Muscle layer of duodenum (tissue), 2 donors: ENCODE results near the gene CLSTN2.

Source experiments
- H3K27ac ChIP-seq: one replicate; pipeline ENCODE4 v1.7.0; 2013; ENCODE audit warnings: mild to moderate bottlenecking, low read length
- H3K27me3 ChIP-seq: one replicate; pipeline ENCODE4 v1.7.0; 2013; ENCODE audit warnings: low read depth, mild to moderate bottlenecking, control low read depth, low read length
- H3K36me3 ChIP-seq, 2 donors: one replicate each; pipeline ENCODE4 v1.7.0; 2013; ENCODE audit warnings: low read length in 2 of 2, control low read depth in 1 of 2, mild to moderate bottlenecking in 1 of 2; ENCODE audit not compliant: insufficient read depth in 2 of 2, control insufficient read depth in 1 of 2
- H3K4me1 ChIP-seq, 2 donors: one replicate each; pipeline ENCODE4 v1.7.0; 2013; ENCODE audit warnings: low read length in 2 of 2, mild to moderate bottlenecking in 2 of 2, control low read depth in 1 of 2, moderate library complexity in 1 of 2; ENCODE audit not compliant: insufficient read depth in 2 of 2, control insufficient read depth in 1 of 2
- H3K4me3 ChIP-seq, 2 donors: one replicate each; pipeline ENCODE4 v1.7.0; 2013; ENCODE audit warnings: low read length in 2 of 2, low read depth in 1 of 2, mild to moderate bottlenecking in 1 of 2
- H3K9me3 ChIP-seq, 2 donors: one replicate each; pipeline ENCODE4 v1.7.0; 2013; ENCODE audit warnings: low read length in 2 of 2, control low read depth in 1 of 2, mild to moderate bottlenecking in 1 of 2; ENCODE audit not compliant: control insufficient read depth in 1 of 2
- donor health status: healthy.

Gene CLSTN2

GRCh38 chr3:140552898-140553297 is 617.9 kb downstream of the CLSTN2 start:
- Histone ChIP-seq H3K4me3 (no peak overlapping the region), H3K4me1 (no peaks in the 10 kb centered on the region), H3K27me3 (no peaks in the 10 kb centered on the region), H3K9me3 (no peaks in the 10 kb centered on the region), H3K36me3 (no peaks in the 10 kb centered on the region), H3K27ac (no peak overlapping the region)

GRCh38 chr3:140553591-140553990 is 618.6 kb downstream of the CLSTN2 start:
- Histone ChIP-seq H3K36me3 (no peaks in the 10 kb centered on the region), H3K27me3 (no peaks in the 10 kb centered on the region), H3K27ac (no peak overlapping the region), H3K9me3 (no peaks in the 10 kb centered on the region), H3K4me3 (no peak overlapping the region), H3K4me1 (no peaks in the 10 kb centered on the region)

DNA sequence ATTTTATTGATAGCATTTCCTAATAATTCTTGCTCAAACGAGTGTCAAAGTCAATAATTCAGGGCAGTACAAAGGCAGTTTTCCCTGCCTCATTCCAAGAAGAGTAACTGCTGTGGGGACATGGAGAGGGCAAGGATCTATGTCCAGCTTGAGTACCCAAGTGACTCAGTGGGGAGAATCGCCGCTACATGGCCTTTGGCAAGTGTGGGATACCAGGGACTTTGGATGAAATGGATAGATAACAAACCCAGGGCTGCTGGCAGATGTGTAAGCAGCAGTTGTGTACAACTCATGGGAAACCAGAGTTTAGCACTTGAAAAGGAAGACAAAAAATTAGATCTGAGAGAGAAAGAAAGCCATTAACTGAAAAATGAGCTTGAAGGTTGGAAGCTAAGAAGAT is 620.7 kb downstream of the CLSTN2 start:
- H3K4me3 ChIP-seq: no peak overlapping the region
- H3K9me3 ChIP-seq: no peaks in the 10 kb centered on the region
- H3K27ac ChIP-seq: no peak overlapping the region
- no peaks in the 10 kb centered on the region for H3K27me3 ChIP-seq
- no peaks in the 10 kb centered on the region for H3K36me3 ChIP-seq
- H3K4me1 ChIP-seq: no peaks in the 10 kb centered on the region

- Histone ChIP-seq H3K4me3 (no peak overlapping the region), H3K36me3 (no peaks in the 10 kb centered on the region), H3K9me3 (no peaks in the 10 kb centered on the region), H3K27ac (no peak overlapping the region), H3K27me3 (no peaks in the 10 kb centered on the region), H3K4me1 (no peaks in the 10 kb centered on the region)
Measured at GRCh38 chr3:140557476-140557875, 622.5 kb downstream of the CLSTN2 start.

- no peaks in the 10 kb centered on the region for H3K27me3 ChIP-seq
- no peaks in the 10 kb centered on the region for H3K36me3 ChIP-seq
- no peak overlapping the region for H3K27ac ChIP-seq
- no peaks in the 10 kb centered on the region for H3K9me3 ChIP-seq
- H3K4me3 ChIP-seq: no peak overlapping the region
- H3K4me1 ChIP-seq: no peaks in the 10 kb centered on the region
Measured at GRCh38 chr3:140559546-140559945, 624.6 kb downstream of the CLSTN2 start.

GRCh38 chr3:140563206-140563760 is 628.3 kb downstream of the CLSTN2 start:
- H3K27ac ChIP-seq: no peak overlapping the region
- H3K4me3 ChIP-seq: no peak overlapping the region
- no peaks in the 10 kb centered on the region for H3K4me1 ChIP-seq
- no peaks in the 10 kb centered on the region for H3K36me3 ChIP-seq
- H3K9me3 ChIP-seq: no peaks in the 10 kb centered on the region
- H3K27me3 ChIP-seq: no peaks in the 10 kb centered on the region

DNA sequence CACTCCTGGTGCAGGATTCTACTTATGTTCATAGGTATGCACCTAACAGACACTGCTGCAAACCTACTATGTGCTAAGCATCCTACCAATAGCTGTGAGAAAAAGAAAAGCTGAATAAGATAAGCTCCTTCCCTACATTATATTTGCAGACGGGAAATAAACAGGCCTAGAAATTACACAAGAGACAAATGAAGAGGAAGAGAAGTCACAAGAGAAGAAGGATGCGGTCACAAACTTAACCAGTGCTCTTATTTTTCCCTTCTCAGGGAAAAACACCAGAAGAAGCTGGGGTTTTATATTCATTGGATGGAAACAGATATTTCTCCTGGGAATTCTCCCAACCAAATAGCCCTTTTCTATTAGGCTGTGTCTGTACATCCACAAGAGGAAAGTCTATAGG is 633.1 kb downstream of the CLSTN2 start:
- Histone ChIP-seq H3K4me1 (peaks cover 0 to 4% of the 10 kb centered on the region in 2 donors), H3K36me3 (no peaks in the 10 kb centered on the region), H3K4me3 (no peak overlapping the region), H3K27ac (no peak overlapping the region), H3K27me3 (no peaks in the 10 kb centered on the region), H3K9me3 (no peaks in the 10 kb centered on the region)

DNA sequence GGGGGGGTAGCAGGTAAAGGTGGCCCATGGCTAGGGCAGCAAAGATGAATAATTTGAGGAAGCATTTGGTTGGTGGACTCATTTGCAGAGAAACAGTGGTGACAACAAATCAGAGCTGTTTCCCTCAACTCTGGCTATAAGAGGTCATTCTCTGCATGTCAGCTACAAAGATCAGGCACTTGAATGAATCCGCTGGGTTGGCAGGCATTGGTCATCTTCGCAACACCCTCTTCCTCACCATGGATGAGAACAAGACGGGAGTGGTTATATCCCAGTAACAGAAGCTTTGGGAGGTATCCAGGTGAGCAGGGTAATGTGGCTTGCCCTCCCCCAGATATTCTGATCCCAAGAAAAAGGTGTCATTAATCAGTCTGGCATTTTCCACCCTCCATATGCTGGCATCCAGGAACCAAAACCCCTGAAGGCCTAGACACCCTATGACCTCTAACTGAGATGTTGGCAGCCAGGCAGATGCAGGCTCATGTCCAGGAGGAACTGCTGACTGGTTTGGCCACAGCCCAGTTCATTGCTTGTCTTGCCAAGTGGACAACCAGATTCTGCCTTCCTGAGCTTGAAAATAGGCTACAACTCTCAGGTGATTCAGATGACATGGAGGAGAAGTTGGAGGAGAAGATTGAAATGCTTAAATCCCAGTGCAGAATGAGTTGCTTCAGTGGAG is 634.0 kb downstream of the CLSTN2 start:
- H3K36me3 ChIP-seq: no peaks in the 10 kb centered on the region
- H3K27me3 ChIP-seq: no peaks in the 10 kb centered on the region
- H3K4me1 ChIP-seq: peaks cover 0 to 4% of the 10 kb centered on the region in 2 donors
- H3K27ac ChIP-seq: no peak overlapping the region
- H3K4me3 ChIP-seq: no peak overlapping the region
- no peaks in the 10 kb centered on the region for H3K9me3 ChIP-seq

GRCh38 chr3:140570602-140571001 is 635.6 kb downstream of the CLSTN2 start:
- Histone ChIP-seq H3K4me3 (no peak overlapping the region), H3K27ac (no peak overlapping the region), H3K27me3 (no peaks in the 10 kb centered on the region), H3K4me1 (peaks cover 0 to 4% of the 10 kb centered on the region in 2 donors), H3K36me3 (no peaks in the 10 kb centered on the region), H3K9me3 (no peaks in the 10 kb centered on the region)

GRCh38 chr3:140571836-140572235 is 636.9 kb downstream of the CLSTN2 start:
- Histone ChIP-seq H3K27me3 (no peaks in the 10 kb centered on the region), H3K36me3 (no peaks in the 10 kb centered on the region), H3K4me1 (peaks cover 0 to 4% of the 10 kb centered on the region in 2 donors), H3K4me3 (no peak overlapping the region), H3K27ac (no peak overlapping the region), H3K9me3 (no peaks in the 10 kb centered on the region)

DNA sequence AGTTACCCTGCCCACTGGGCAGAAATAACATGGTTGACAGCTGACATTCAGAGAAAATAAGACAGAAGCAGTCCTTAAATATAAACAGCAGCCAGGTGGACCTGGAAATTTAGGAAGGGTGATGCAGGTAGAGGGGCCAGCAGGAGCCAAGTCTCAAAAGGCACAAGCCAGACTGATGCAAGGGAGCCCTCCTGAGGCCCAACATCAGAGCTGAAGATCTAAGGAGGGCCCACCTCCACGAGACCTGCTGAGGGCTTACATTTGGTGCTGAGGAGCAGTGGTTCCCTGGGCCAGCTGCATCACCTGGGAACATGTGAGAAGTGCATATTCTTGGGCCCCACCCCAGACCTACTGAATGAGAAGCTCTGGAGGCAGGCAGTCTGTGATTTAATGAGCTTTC is 637.3 kb downstream of the CLSTN2 start:
- H3K27me3 ChIP-seq: no peaks in the 10 kb centered on the region
- H3K36me3 ChIP-seq: no peaks in the 10 kb centered on the region
- H3K4me1 ChIP-seq: peaks cover 0 to 4% of the 10 kb centered on the region in 2 donors
- no peak overlapping the region for H3K27ac ChIP-seq
- no peak overlapping the region for H3K4me3 ChIP-seq
- no peaks in the 10 kb centered on the region for H3K9me3 ChIP-seq

DNA sequence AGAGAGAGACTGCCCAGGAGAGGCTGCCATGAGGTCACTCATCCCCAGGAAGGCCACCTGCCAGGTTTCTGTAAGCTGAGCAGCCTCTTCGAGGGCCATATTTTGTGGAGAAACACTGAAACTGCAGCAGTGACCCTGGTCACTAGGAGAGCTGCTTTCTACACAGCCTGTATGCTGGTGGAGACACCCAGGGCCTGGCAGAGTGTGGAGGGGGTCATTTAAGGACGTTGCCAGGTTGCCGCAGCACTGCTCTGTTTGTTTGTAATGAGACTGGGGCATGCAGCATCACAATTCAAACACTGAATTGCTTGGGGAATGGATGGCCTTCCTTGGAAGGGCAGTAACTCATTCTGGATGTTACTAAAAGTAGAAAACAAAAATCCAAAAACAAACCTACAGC is 638.0 kb downstream of the CLSTN2 start:
- H3K9me3 ChIP-seq: no peaks in the 10 kb centered on the region

More for the DNA sequence above, 638.0 kb downstream of the CLSTN2 start:
- no peaks in the 10 kb centered on the region for H3K36me3 ChIP-seq
- peaks cover 0 to 4% of the 10 kb centered on the region in 2 donors for H3K4me1 ChIP-seq
- H3K27ac ChIP-seq: no peak overlapping the region
- no peak overlapping the region for H3K4me3 ChIP-seq
- H3K27me3 ChIP-seq: no peaks in the 10 kb centered on the region
